GM19025 (cell line): ENCODE results near the gene RBFOX2.
A peak's percentile ranks its signal among the peaks of the same experiment; 100 is the strongest.
"Not testable (repeated sequence)": the region's sequence is repeated elsewhere in the genome, so short reads cannot be mapped to it uniquely, and the experiment has no call there.

ENCODE experiments used
- ATAC-seq: cut with Tn5 transposase; IDR thresholded peaks from one replicate; pipeline ENCODE4 v1.9.1; 2021; ENCODE audit warnings: mild to moderate bottlenecking, low read depth, moderate library complexity; ENCODE audit not compliant: unreplicated experiment

Gene RBFOX2

DNA sequence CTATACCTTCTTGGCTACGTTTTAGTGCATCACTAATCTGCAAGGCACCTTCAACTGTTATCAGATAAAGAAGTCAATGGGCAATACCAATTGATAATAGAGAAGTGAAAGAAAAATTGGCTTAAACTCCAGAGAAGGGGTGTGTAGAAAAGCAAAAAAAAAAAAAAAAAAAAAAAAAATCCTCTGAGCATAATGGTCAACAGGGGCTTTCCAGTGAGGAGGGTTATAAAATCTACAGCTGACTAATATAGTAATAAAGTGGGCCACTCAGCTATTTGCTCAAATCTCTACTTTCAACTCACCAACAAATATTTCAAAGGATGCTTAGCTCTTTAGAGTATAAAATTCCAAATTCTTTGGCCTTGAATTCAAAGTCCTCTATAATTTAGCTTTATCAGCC is 233.1 kb downstream of the RBFOX2 start:
- no peak for ATAC-seq

DNA sequence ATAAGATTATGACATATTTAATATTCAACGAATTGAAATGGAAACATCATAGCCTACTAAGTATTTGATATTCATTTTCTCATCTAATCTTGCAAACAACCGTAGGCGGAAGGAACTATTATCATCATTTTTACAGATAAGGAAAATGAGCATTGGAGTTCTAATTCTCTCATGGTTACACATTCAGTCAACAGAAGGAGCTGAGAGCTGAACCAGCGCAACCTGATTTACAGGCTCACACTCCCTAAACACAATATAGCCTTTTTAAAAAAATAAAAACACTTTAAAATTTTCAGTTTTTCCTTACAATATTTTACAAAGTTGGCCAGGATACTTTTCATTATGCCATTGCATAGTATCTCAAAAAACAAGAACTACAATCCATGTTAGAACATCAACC is 236.1 kb downstream of the RBFOX2 start:
- no peak for ATAC-seq

DNA sequence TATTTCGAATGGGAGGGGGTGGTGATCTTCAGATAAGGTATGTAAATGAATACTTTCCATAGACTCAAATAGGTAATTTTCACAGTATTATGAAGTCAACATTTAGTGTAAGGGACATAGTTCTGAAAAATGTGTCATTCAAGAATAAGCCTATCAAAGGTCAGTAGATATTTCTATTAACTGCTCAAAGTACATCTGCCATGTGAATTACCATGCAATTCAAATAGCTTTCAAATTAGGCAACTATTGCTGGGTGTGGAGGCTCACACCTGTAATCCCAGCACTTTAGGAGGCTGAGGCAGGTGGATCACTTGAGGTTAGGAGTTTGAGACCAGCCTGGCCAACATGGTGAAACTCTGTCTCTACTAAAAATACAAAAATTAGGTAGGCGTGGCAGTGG is 236.8 kb downstream of the RBFOX2 start:
- not testable (repeated sequence) for ATAC-seq

DNA sequence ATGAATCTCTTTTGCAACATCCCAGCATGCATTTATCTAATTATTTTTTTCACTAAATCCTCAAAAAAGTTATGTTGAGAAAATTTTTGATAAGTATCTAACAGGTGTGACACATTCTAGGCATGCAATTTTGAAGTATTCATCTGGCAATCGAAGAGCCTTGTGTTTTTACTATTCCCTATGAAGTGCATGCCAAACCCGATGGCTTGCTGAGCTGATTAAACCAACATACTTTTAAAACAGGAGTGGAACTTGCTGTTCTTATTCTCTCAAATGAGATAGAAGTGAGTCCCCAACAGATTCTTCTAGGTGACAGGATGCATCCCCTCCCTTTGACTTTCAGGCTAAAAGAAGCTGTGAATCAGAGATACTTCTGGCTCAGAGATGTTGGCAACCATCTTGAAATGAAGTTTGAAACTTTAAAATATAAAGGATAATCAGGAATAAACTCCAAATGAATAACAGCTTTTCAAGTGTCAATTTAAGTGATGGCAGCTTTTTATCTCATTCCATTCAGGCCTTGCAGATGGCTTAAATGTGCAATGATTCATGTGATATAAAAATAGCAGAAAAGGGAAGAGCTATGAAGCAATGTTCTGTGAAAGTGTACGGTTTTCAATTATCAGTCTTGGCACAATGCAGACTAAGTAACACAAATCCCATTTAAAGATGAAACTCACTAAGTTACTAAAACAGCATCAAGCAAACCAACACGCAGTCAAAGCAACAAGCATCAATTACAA is 243.3 kb downstream of the RBFOX2 start:
- ATAC-seq, result no peak

DNA sequence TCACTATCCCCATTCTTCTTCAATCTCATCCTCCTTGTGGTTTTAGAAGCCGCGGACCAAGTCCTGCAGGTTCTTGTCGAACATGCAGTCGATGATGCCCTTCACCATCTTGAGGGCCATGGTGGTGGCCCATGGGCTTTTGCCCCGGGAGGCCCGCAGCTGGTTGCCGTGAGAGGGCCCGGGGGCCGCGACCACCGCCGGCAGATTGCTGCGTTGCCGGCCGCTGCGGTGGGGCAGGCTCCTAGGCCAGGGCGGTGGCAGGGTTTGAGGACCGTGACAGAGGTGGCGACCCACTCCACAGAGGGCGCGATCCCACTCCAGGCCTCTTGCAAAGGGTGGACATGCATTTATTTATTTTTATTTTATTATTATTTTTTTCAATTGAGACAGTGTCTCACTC is 244.0 kb downstream of the RBFOX2 start:
- ATAC-seq, result no peak

DNA sequence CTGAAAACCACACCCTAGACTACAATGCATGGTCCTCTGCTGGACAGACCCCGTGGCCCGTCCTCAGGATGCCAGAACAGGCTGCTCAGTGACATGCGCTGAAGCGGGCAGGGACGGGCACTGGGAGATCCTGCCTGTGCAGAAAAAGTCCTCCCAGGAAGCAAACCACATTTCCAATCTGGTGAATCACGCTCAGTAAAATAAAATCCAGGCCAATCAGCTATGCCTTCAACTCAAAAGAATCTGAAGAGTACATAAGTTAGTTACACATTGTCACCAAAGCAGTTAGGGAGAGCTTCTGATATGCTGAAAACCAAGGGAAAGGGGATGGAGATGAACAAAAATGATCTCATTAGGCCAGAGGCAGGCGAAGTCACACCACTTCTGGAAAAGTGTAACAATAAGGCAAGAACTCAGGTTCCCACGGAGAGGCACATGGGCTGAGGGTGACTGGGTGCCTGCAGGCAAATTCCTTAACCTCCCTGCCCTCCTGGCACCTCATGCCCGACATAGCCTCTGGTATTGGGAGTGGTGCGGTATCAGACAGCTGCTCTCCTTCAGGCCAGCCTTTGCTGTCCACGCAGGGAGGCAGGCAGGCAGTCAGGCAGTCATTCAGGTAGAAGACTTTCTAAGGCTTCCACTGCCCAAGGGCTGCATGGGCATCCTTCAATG is 244.5 kb downstream of the RBFOX2 start:
- ATAC-seq, result no peak

DNA sequence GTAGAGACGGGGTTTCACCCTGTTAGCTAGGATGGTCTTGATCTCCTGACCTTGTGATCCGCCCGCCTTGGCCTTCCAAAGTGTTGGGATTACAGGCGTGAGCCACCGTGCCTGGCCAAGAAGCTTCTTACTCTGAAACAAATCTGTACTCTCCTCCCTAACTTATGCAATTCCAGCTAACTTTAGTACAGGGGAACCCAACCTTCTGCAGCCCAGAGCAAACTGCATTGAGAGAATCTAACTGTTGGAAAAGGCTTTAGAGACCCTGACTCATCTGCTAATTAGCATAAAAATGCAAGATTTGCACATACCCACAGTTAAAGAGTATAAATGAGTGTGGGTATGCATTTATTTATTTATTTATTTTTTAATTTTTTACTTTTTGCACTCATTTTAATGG is 246.1 kb downstream of the RBFOX2 start:
- no peak for ATAC-seq

DNA sequence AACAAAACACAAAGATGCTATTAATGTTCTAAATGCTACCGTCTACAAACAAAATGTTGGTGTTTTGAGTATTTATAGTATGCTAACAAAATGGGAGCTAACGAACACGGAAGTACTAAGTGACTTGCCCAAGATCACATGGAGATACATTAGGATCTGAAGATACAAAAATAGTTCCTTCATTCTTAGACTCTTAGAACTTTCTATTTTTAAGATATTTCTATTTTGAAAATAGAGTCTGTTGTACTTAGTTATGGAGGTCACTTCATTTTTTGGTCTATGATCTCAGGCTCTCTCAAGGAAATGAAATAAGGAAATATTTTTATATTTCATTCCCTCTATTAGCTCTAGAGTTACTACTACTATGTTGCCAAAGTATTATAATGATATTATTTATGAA is 246.7 kb downstream of the RBFOX2 start:
- ATAC-seq, result no peak

DNA sequence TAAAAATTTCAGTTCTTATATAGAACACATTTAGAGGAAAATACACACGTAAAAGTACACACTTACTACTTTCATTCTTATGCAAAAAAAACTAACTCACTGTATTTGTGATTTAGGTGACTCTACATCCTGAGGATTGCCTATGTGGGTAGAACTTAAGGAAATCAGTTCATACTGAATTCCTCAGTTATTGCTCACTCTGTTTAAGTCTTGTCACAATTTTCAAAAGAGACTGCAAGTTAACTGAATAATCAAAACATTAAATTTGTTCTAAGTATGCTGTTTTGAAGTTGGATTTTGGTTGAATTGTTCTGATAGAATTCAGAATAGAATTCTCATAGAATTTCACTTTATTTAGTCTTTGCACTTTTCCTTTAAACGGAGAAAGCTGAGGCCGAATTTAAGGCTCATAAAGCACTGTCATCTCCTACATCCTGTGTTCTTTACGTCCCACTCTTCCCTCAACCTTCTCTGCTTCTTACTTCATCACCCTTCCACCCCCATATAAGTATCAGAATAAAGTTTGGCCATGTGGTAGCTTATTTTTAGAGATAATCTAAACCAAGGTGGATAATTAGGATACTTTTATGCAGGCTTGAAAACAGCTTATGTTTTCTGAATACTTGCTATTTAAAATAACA is 251.2 kb downstream of the RBFOX2 start:
- ATAC-seq, result no peak

DNA sequence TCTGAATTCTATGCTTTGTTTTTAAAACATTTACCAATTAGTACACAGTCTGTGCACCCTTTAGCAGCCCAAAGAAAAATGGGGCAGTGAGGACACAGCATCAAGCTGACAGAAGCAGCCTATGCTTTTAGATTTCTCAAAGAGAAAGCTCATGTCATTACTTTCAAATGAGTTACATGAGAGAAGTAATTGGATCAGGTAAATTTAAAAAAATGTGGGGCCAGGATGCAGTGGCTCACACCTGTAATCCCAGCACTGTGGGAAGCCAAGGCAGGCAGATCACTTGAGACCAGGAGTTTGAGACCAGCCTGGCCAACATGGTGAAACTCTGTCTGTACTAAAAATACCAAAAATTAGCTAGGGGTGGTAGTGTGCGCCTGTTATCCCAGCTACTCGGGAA is 253.3 kb downstream of the RBFOX2 start:
- no peak for ATAC-seq

DNA sequence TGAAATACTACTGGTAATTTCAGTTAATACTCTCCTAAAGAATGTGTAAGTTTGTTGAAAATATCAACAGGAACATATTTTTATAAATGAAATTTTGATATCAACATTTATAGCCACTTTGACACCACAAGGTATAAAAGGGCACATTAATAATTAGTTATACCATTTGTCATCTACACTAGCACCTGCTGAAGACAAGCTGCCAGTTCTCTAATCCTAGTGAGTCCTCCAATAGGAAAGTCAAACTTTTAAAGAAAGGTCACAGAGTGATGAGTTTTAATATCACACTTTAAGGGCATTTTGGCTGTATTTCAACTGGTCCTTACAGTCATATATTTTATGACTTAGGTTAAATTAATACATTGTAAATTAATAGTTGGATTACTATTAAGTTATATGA is 258.6 kb downstream of the RBFOX2 start:
- ATAC-seq, result no peak

DNA sequence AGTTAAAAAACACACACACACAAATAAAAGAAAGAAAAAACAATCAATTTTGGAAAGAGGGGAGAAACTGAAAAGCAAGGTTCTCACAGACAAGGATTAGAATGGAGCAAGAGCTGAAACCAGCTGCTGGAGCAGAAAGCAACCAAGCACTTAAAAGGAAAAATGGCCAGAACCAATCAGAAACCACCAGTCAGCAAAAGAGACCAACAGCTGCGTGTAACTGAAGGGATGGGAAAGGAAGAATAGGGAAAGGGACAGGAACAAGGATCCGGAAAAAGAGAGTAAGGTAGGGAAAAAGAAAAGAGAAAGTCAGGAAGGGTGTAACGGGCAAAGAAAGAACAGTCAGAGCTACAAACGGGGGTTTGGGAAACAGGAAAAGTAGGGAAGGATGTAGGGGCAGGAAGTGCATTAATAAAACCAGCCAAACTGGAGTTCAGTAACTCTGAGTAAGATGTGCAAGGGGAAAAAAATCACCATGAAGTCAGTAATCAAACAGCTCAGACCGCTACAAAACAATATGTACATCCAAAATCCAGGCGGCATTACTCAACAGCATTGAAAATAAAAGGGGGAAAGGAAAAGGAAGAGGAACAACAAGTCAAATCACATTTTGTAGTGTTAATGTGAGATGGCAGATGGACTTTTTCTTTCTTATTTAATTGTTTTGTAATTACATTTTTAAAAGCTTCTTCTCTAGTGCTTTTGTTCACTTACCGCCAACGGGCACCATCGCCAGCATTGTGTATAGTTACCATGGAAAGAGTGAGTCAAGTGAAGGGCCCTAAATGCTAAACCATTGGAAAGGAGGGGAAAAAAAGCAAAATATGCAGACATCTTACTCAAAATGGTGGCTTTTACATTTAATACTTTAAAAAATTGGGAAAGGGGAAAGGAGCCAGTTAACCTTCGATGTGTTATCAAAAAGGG is 261.7 kb downstream of the RBFOX2 start:
- ATAC-seq, result no peak

DNA sequence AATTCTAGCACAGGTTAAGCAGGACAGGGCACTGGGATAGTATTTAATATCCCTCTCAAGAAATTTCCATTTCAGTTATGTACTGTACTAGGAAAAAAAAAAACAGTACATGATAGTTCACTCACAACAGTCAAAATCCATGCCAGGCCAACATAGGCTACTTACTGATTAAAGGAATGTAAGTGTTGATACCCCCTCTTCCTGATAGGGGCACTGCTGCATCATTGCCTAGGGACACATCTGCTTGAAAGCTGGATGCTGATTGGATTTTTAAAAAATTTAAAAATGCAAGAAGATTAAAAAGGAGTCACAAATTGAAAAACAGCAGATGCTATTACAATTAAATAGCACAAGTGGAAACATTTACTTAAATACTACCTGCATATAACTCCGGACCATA is 267.6 kb downstream of the RBFOX2 start:
- ATAC-seq, result no peak

DNA sequence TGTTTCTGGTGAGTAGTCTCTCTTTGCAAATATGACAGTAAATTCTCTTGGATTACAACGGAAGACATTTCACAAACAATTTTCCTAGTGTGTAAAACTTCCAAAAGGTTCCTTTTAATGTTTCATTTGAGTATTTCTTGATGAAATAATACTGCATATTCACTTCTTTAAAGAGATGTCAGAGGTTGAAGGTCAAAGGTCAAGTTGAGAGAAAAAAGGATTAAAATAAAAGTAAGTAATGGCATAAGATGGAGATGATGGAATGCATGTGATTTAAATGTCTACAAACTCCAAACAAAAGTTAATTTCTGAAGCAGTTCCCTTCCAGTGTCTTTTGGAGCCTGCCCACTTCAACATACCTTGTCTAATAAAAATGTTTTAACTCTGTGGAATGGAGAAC is 270.2 kb downstream of the RBFOX2 start:
- ATAC-seq, result no peak

DNA sequence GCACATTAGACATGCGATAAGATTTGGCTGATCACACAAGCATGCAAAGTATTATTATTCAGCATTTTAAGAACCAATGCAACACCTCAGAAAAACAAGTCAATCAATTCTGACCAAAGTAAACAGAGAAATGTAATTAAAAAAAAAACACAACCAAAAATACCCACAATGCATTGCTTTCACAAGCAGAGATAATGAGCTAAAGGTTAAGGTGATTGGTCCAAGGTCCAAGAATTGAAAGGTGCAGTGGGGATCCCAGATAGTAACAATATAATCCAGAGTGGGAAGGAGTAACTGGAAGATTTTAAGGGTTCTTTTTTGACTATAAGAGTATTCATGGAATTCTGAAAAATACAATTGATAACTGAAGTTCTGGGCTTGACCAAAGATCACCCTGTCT is 271.9 kb downstream of the RBFOX2 start:
- ATAC-seq, result no peak

DNA sequence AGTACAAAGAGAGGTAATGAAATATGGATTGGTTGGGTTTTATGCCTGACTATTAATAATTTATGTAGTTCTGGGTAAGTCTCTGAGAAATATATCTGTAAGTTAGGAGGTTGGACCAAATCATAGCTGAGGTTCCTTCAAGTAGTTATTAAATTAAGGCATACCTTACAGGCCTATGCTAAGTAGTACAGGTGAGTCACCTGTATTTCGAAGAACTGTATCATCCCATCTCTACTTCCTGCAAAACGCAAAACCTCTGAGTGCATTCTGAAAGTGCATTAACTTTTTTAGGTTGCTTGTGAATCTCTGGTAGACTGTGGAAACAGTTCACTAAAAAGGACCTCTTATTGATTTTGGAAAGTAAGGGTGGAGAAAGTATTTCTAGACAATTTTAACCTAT is 273.9 kb downstream of the RBFOX2 start:
- ATAC-seq, result no peak

DNA sequence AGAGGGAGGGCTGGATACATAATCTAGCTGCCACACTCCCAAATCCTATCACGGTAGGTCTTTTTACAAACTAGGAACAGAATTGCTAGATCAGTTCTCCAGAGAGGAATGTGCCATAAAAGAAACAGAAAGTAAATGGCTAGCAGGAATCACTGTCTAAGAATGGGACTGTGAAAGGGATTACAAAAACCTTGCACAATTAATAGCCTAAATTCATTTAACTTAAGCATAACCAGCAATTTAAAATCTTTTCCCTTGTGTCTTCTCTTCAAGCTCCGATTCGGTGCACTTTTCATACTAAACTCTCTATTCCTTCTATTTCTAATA is 275.8 kb downstream of the RBFOX2 start:
- no peak for ATAC-seq

DNA sequence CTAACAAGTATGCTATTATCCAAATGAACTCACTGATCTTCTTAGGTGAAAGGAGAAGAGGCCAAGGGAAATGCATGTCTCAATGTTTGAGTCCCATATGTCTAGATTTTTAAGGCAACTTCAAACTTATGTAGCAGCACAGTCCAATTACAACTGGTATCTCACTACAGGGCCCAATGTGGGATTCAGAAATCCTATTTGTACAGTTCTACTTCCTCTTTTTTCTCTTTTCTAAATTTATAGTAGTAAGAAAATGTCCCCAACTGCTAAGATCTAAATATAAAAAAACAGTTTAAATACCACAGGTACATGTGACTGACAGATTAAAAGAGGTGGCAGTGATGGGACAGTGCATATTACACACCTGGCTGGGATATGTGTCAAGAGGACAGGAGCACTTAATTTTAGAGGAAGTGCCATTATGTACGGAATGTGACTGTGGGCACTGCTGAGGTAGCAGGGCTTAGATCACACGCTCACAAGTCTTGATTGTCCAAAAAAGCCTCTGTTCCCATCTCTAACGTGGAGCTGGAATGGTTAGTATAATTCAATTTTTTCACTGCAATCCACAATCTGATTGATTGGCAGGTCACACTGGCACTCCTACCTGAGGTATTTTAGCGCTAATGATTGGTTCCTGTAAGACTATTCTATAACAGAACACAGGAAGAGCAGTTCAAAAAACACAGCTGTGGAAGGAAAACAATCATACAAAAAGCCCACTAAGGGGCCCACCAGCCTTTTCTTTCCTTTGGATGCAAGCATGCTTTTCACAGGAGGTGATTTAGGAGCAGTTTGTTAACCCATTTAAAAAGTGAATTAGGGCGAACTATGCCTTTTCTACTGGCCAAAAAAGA is 276.4 kb downstream of the RBFOX2 start:
- ATAC-seq, result no peak

DNA sequence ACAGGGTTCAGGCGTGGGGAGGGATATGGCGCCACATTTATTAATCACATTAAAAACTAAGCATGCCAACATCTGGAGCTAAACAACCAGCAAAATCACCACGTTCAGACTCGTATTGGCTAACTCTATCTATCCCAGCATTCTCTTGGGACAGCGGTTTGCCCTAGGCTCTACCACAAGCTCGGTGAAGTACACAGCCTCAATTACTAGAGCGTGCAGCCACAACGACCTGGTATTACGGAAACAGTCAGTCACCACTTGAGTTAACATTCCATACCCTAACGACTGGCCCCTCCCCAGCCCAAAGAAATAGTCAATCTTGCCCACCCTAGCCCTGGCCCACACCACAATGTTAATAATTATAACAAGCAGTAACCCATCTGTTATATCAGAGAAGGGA is 278.8 kb downstream of the RBFOX2 start:
- peak; percentile 61 for ATAC-seq
